ENCODE results near the gene S100A9. TPM values are rescaled to one million over a fixed set of nuclear protein-coding genes. Genes with fewer than 3 reads are reported as not detected.

S100A9 gene
- total RNA-seq, 1 donor from 2014 or later = 0.51 TPM

GRCh38 chr1:153390938-153391710, 33.5 kb downstream of the S100A9 start, which contains the start of gene S100A8:
Gene S100A8, minus strand, starts transcription at chr1:153391073. Its CDS starts 538 bp downstream, at chr1:153390535.
- Mint-ChIP-seq H3K27ac (ENCODE audit: unreplicated experiment) (no peak within 1 kb of the TSS), H3K4me1 (ENCODE audit: unreplicated experiment) (no peaks in the 10 kb centered on the region), H3K27me3 (ENCODE audit: unreplicated experiment) (peaks cover 1% of the 10 kb centered on the region)

GRCh38 chr1:153392258-153392657, 34.6 kb downstream of the S100A9 start:
- Mint-ChIP-seq H3K4me1 (ENCODE audit: unreplicated experiment) (no peaks in the 10 kb centered on the region), H3K9me3 (ENCODE audit: unreplicated experiment) (no peaks in the 10 kb centered on the region), H3K27ac (ENCODE audit: unreplicated experiment) (no peak overlapping the region), H3K36me3 (ENCODE audit: low read depth, unreplicated experiment) (no peaks in the 10 kb centered on the region), H3K4me3 (ENCODE audit: unreplicated experiment) (no peak overlapping the region), H3K27me3 (ENCODE audit: unreplicated experiment) (peaks cover 1% of the 10 kb centered on the region)
- no peak for TF ChIP-seq CTCF (IDR thresholded peaks at IDR 0.05; ENCODE audit: unreplicated experiment)
- no peak for DNase-seq (ENCODE audit: low spot score)

More at GRCh38 chr1:153390938-153391710, 33.5 kb downstream of the S100A9 start, which contains the start of gene S100A8:
- no peak for TF ChIP-seq CTCF (IDR thresholded peaks at IDR 0.05; ENCODE audit: unreplicated experiment)
- DNase-seq (ENCODE audit: low spot score) = no peak
- no peaks in the 10 kb centered on the region for H3K9me3 Mint-ChIP-seq (ENCODE audit: unreplicated experiment)
- no peak within 1 kb of the TSS for H3K4me3 Mint-ChIP-seq (ENCODE audit: unreplicated experiment)
- H3K36me3 Mint-ChIP-seq (ENCODE audit: low read depth, unreplicated experiment) = no peaks in the 10 kb centered on the region

- Mint-ChIP-seq H3K36me3 (ENCODE audit: low read depth, unreplicated experiment) (no peaks in the 10 kb centered on the region), H3K27ac (ENCODE audit: unreplicated experiment) (peak overlapping the region; percentile 53), H3K27me3 (ENCODE audit: unreplicated experiment) (peaks cover 1% of the 10 kb centered on the region), H3K4me1 (ENCODE audit: unreplicated experiment) (no peaks in the 10 kb centered on the region), H3K4me3 (ENCODE audit: unreplicated experiment) (no peak overlapping the region), H3K9me3 (ENCODE audit: unreplicated experiment) (no peaks in the 10 kb centered on the region)
- DNase-seq (ENCODE audit: low spot score) = no peak
- no peak for TF ChIP-seq CTCF (IDR thresholded peaks at IDR 0.05; ENCODE audit: unreplicated experiment)
Observed at GRCh38 chr1:153392822-153393221, 35.2 kb downstream of the S100A9 start.

GRCh38 chr1:153393926-153394325, 36.3 kb downstream of the S100A9 start:
- DNase-seq (ENCODE audit: low spot score) = no peak
- Mint-ChIP-seq H3K4me3 (ENCODE audit: unreplicated experiment) (no peak overlapping the region), H3K36me3 (ENCODE audit: low read depth, unreplicated experiment) (no peaks in the 10 kb centered on the region), H3K27me3 (ENCODE audit: unreplicated experiment) (peaks cover 1% of the 10 kb centered on the region), H3K27ac (ENCODE audit: unreplicated experiment) (no peak overlapping the region), H3K4me1 (ENCODE audit: unreplicated experiment) (no peaks in the 10 kb centered on the region), H3K9me3 (ENCODE audit: unreplicated experiment) (no peaks in the 10 kb centered on the region)
- TF ChIP-seq CTCF (IDR thresholded peaks at IDR 0.05; ENCODE audit: unreplicated experiment) = no peak

GRCh38 chr1:153394391-153394790, 36.7 kb downstream of the S100A9 start:
- no peak overlapping the region for H3K27ac Mint-ChIP-seq (ENCODE audit: unreplicated experiment)
- H3K4me1 Mint-ChIP-seq (ENCODE audit: unreplicated experiment) = no peaks in the 10 kb centered on the region
- H3K27me3 Mint-ChIP-seq (ENCODE audit: unreplicated experiment) = peaks cover 2% of the 10 kb centered on the region
- no peak for TF ChIP-seq CTCF (IDR thresholded peaks at IDR 0.05; ENCODE audit: unreplicated experiment)
- no peaks in the 10 kb centered on the region for H3K36me3 Mint-ChIP-seq (ENCODE audit: low read depth, unreplicated experiment)
- no peak overlapping the region for H3K4me3 Mint-ChIP-seq (ENCODE audit: unreplicated experiment)
- no peak for DNase-seq (ENCODE audit: low spot score)
- H3K9me3 Mint-ChIP-seq (ENCODE audit: unreplicated experiment) = no peaks in the 10 kb centered on the region
